H1 (cell line): ENCODE data around the gene NBAS. TPM values are rescaled to one million over a fixed set of nuclear protein-coding genes. Genes with fewer than 3 reads are reported as not detected.

ENCODE experiments used
- CTCF ChIA-PET: fragments of 300-600 bp; sonication (Branson Sonifier 250); formaldehyde crosslinking; loops from one replicate; lab custom pipeline; 2021; ENCODE audit not compliant: partially characterized antibody; lab: Charles Lee
- POLR2A ChIA-PET: fragments of 300-600 bp; sonication (Branson Sonifier 250); formaldehyde crosslinking; loops from one replicate; lab custom pipeline; 2021; ENCODE audit warnings: inconsistent platforms; ENCODE audit not compliant: partially characterized antibody; lab: Charles Lee
- DNase-seq, 2 experiments: peaks; one replicate each; pipeline versions ENCODE4 v3.0.0 to v3.0.0-alpha.2; 2010 to 2022; ENCODE audit warnings: low spot score in 2 of 2, low read depth in 1 of 2, mixed read lengths in 1 of 2
- FAIRE-seq: peaks from 2 replicates; lab custom pipeline; 2011; peaks lifted over from hg19 to GRCh38; lab: Jason Lieb, UNC
- H2AFZ ChIP-seq: 2 replicates; pipeline ENCODE4 v1.8.1; 2012; ENCODE audit warnings: low read length, inconsistent platforms
- H2AK5ac ChIP-seq: 2 replicates; pipeline ENCODE4 v1.6.1; 2013; ENCODE audit warnings: low read depth, low read length
- H2BK120ac ChIP-seq: replicated peaks from 2 replicates; pipeline ENCODE3; 2013; ENCODE audit warnings: low read depth, low read length, inconsistent platforms
- H2BK12ac ChIP-seq: 2 replicates; pipeline ENCODE4 v1.6.1; 2013; ENCODE audit warnings: low read depth, low read length
- H2BK15ac ChIP-seq: 2 replicates; pipeline ENCODE4 v1.6.1; 2013; ENCODE audit warnings: low read length
- H2BK20ac ChIP-seq: 2 replicates; pipeline ENCODE4 v1.6.1; 2013; ENCODE audit warnings: low read length
- H2BK5ac ChIP-seq: 2 replicates; pipeline ENCODE4 v1.6.1; 2013; ENCODE audit warnings: low read depth, low read length
- H3K14ac ChIP-seq: 2 replicates; pipeline ENCODE4 v1.6.1; 2013; ENCODE audit warnings: inconsistent platforms; ENCODE audit not compliant: insufficient read length
- H3K18ac ChIP-seq: 2 replicates; pipeline ENCODE4 v1.6.1; 2013; ENCODE audit warnings: low read length; ENCODE audit errors: extremely low read depth
- H3K23ac ChIP-seq: 2 replicates; pipeline ENCODE4 v1.6.1; 2013; ENCODE audit warnings: inconsistent platforms; ENCODE audit not compliant: insufficient read length
- H3K23me2 ChIP-seq: 2 replicates; pipeline ENCODE4 v1.6.1; 2013; ENCODE audit warnings: low read depth, low read length
- H3K27ac ChIP-seq: 2 replicates; pipeline ENCODE4 v1.6.1; 2011; ENCODE audit warnings: low read depth, low read length, inconsistent platforms
- H3K27me3 ChIP-seq, 4 experiments: replicated peaks in 1 of 4; 1 replicate in 1 of 4; 2 replicates in 3 of 4; pipeline versions ENCODE4 v1.6.1 to v1.8.1; 2011 to 2013; ENCODE audit warnings: low read length in 3 of 4, mild to moderate bottlenecking in 3 of 4, inconsistent platforms in 2 of 4, mixed read lengths in 2 of 4, moderate library complexity in 1 of 4; ENCODE audit not compliant: control insufficient read depth in 3 of 4, insufficient read depth in 3 of 4; ENCODE audit errors: extremely low read depth in 1 of 4
- H3K36me3 ChIP-seq, 4 experiments: 2 replicates each; pipeline versions ENCODE4 v1.6.1 to v1.8.1; 2011 to 2013; ENCODE audit warnings: mild to moderate bottlenecking in 4 of 4, low read length in 3 of 4, moderate library complexity in 2 of 4, control low read depth in 1 of 4, inconsistent platforms in 1 of 4; ENCODE audit not compliant: insufficient read depth in 4 of 4, control insufficient read depth in 2 of 4
- H3K4ac ChIP-seq: replicated peaks from 2 replicates; pipeline ENCODE3; 2013; ENCODE audit warnings: low read length, low read depth, mixed read lengths, inconsistent platforms; ENCODE audit not compliant: insufficient read length
- H3K4me1 ChIP-seq, 4 experiments: replicated peaks in 1 of 4; 1 replicate in 1 of 4; 2 replicates in 3 of 4; pipeline versions ENCODE4 v1.6.1 to v1.8.1; 2011 to 2013; ENCODE audit warnings: low read length in 3 of 4, inconsistent platforms in 2 of 4, mixed read lengths in 1 of 4; ENCODE audit not compliant: insufficient read depth in 4 of 4, control insufficient read depth in 3 of 4
- H3K4me2 ChIP-seq, 2 experiments: 2 replicates each; pipeline versions ENCODE4 v1.6.1 to v1.8.1; 2011 to 2013; ENCODE audit warnings: low read depth in 2 of 2, low read length in 2 of 2, control low read depth in 1 of 2, inconsistent platforms in 1 of 2, mild to moderate bottlenecking in 1 of 2; ENCODE audit not compliant: insufficient read depth in 1 of 2
- H3K4me3 ChIP-seq, 4 experiments: fragments of 200-600, 300-600 bp in 1 of 4; sonication (generic), shearing (Covaris generic), sonication (Bioruptor Twin) in 1 of 4; 2 replicates each; pipeline versions ENCODE4 v1.5.1 to v1.8.1; 2011 to 2016; ENCODE audit warnings: low read length in 4 of 4, low read depth in 3 of 4, control low read depth in 2 of 4, inconsistent platforms in 2 of 4, mild to moderate bottlenecking in 2 of 4, mixed read lengths in 1 of 4, moderate library complexity in 1 of 4; ENCODE audit not compliant: insufficient read depth in 2 of 4; ENCODE audit errors: extremely low read depth in 1 of 4
- H3K56ac ChIP-seq: replicated peaks from 2 replicates; pipeline ENCODE3; 2013; ENCODE audit warnings: low read depth, mild to moderate bottlenecking, mixed read lengths, low read length, inconsistent platforms; ENCODE audit not compliant: insufficient read length
- H3K79me1 ChIP-seq: 2 replicates; pipeline ENCODE4 v1.6.1; 2013; ENCODE audit warnings: low read depth, low read length, control low read depth
- H3K79me2 ChIP-seq, 2 experiments: 2 replicates each; pipeline versions ENCODE4 v1.6.1 to v1.8.1; 2012 to 2013; ENCODE audit warnings: low read length in 2 of 2, mild to moderate bottlenecking in 2 of 2, inconsistent platforms in 1 of 2; ENCODE audit not compliant: insufficient read depth in 2 of 2, control insufficient read depth in 1 of 2
- H3K9ac ChIP-seq, 4 experiments: replicated peaks in 1 of 4; 1 replicate in 1 of 4; 2 replicates in 3 of 4; pipeline versions ENCODE4 v1.6.1 to v1.8.1; 2011 to 2013; ENCODE audit warnings: low read depth in 3 of 4, low read length in 3 of 4, control low read depth in 2 of 4, mild to moderate bottlenecking in 2 of 4, moderate library complexity in 2 of 4, inconsistent platforms in 1 of 4; ENCODE audit errors: extremely low read depth in 1 of 4
- H3K9me3 ChIP-seq, 2 experiments: 2 replicates each; pipeline versions ENCODE4 v1.6.1 to v1.8.1; 2012 to 2013; ENCODE audit warnings: mild to moderate bottlenecking in 2 of 2, moderate library complexity in 2 of 2, control low read depth in 1 of 2, inconsistent platforms in 1 of 2, low read depth in 1 of 2, low read length in 1 of 2, mixed read lengths in 1 of 2; ENCODE audit not compliant: insufficient read depth in 2 of 2
- H4K20me1 ChIP-seq, 2 experiments: replicated peaks in 1 of 2; 2 replicates each; pipeline versions ENCODE3 to v1.8.1; 2011 to 2013; ENCODE audit warnings: inconsistent platforms in 2 of 2, low read length in 2 of 2, mild to moderate bottlenecking in 1 of 2; ENCODE audit not compliant: insufficient read depth in 2 of 2, control insufficient read depth in 1 of 2
- H4K5ac ChIP-seq: 2 replicates; pipeline ENCODE4 v1.6.1; 2013; ENCODE audit warnings: low read length, low read depth, mixed read lengths, inconsistent platforms; ENCODE audit not compliant: insufficient read length
- H4K8ac ChIP-seq: 2 replicates; pipeline ENCODE4 v1.8.0; 2013; ENCODE audit warnings: mild to moderate bottlenecking, moderate library complexity, low read length, inconsistent platforms; ENCODE audit not compliant: insufficient read depth; ENCODE audit errors: extremely low read depth
- H4K91ac ChIP-seq: replicated peaks from 2 replicates; pipeline ENCODE3; 2013; ENCODE audit warnings: low read length, mixed read lengths, inconsistent platforms; ENCODE audit not compliant: insufficient read length
- CHD2 ChIP-seq: IDR thresholded peaks from 2 replicates; pipeline ENCODE4 v1.6.1; 2012; ENCODE audit warnings: low read length, improper control_type of control experiment
- EP300 ChIP-seq, 2 experiments: IDR thresholded peaks; 1 replicate in 1 of 2; 2 replicates in 1 of 2; pipeline ENCODE4 v1.6.1; 2011 to 2012; ENCODE audit warnings: low read depth in 2 of 2, low read length in 2 of 2, mild to moderate bottlenecking in 2 of 2, borderline replicate concordance in 1 of 2, inconsistent platforms in 1 of 2, moderate library complexity in 1 of 2
- HDAC2 ChIP-seq, 2 experiments: fragments of 300-600 bp in 1 of 2; sonication (generic) in 1 of 2; IDR thresholded peaks; 2 replicates each; pipeline ENCODE4 v1.6.1; 2011 to 2012; ENCODE audit warnings: low read depth in 2 of 2, low read length in 2 of 2, mild to moderate bottlenecking in 2 of 2, moderate library complexity in 2 of 2, borderline replicate concordance in 1 of 2, inconsistent platforms in 1 of 2
- HDAC6 ChIP-seq: IDR thresholded peaks from one replicate; pipeline ENCODE4 v1.7.1; 2012; ENCODE audit warnings: low read depth, mild to moderate bottlenecking, inconsistent platforms, low read length, moderate library complexity
- MAFK ChIP-seq: IDR thresholded peaks from 2 replicates; pipeline ENCODE4 v1.6.1; 2012; ENCODE audit warnings: low read depth, mild to moderate bottlenecking, improper control_type of control experiment, low read length
- NANOG ChIP-seq: IDR thresholded peaks from 2 replicates; pipeline ENCODE4 v1.6.1; 2011; ENCODE audit warnings: low read length, low read depth, mild to moderate bottlenecking, inconsistent platforms; ENCODE audit not compliant: insufficient read depth, poor library complexity, severe bottlenecking
- POLR2A ChIP-seq, 2 experiments: IDR thresholded peaks; 1 replicate in 1 of 2; 2 replicates in 1 of 2; pipeline ENCODE4 v1.6.1; 2011; ENCODE audit warnings: low read depth in 2 of 2, low read length in 2 of 2, mild to moderate bottlenecking in 2 of 2; ENCODE audit errors: control extremely low read depth in 1 of 2
- POLR2AphosphoS5 ChIP-seq: IDR thresholded peaks from 2 replicates; pipeline ENCODE4 v1.6.1; 2011; ENCODE audit warnings: low read depth, low read length
- RAD21 ChIP-seq, 2 experiments: IDR thresholded peaks in 1 of 2; conservative IDR thresholded peaks in 1 of 2; 2 replicates each; pipeline ENCODE4 v1.6.1; 2011; ENCODE audit warnings: low read depth in 2 of 2, low read length in 2 of 2, improper control_type of control experiment in 1 of 2, inconsistent platforms in 1 of 2, mild to moderate bottlenecking in 1 of 2, moderate library complexity in 1 of 2
- SRF ChIP-seq: IDR thresholded peaks from 2 replicates; pipeline ENCODE4 v1.6.1; 2011; ENCODE audit warnings: mild to moderate bottlenecking, low read depth, low read length, moderate library complexity
- TAF1 ChIP-seq: IDR thresholded peaks from 2 replicates; pipeline ENCODE4 v1.6.1; 2011; ENCODE audit warnings: mild to moderate bottlenecking, low read depth, low read length
- TAF7 ChIP-seq: optimal IDR thresholded peaks from 2 replicates; pipeline ENCODE3; 2011; ENCODE audit warnings: low read depth, mild to moderate bottlenecking, inconsistent platforms, low read length, moderate library complexity, borderline replicate concordance
- TCF12 ChIP-seq: IDR thresholded peaks from 2 replicates; pipeline ENCODE4 v1.6.1; 2011; ENCODE audit warnings: low read depth, mild to moderate bottlenecking, low read length
- YY1 ChIP-seq: IDR thresholded peaks from 2 replicates; pipeline ENCODE4 v1.6.1; 2011; ENCODE audit warnings: low read depth, mild to moderate bottlenecking, low read length
- WGBS, 2 experiments: shearing (Covaris generic) in 1 of 2; methylation state at CpG; one replicate each; pipeline versions ENCODE4 v1.1.6 to v1.1.7; 2013 to 2015; ENCODE audit warnings: low lambda C conversion rate in 2 of 2, mixed read lengths in 2 of 2, inconsistent platforms in 1 of 2, low coverage in 1 of 2, missing lambda C conversion rate in 1 of 2; ENCODE audit not compliant: insufficient replicate concordance in 2 of 2, insufficient coverage in 1 of 2, insufficient read length in 1 of 2; ENCODE audit errors: extremely low coverage in 1 of 2, missing lambda C conversion rate in 1 of 2; 5-methylcytosine and 5-hydroxymethylcytosine counted together
- polyA plus RNA-seq, 7 experiments: library from polyadenylated mRNA; depleted of rRNA in 3 of 7; stranded (reverse) in 5 of 7; unstranded in 2 of 7; fragments of >200 nt in 5 of 7; fragments of 200-250 nt in 2 of 7; gene quantifications; 1 replicate in 5 of 7; 2 replicates in 1 of 7; 4 replicates in 1 of 7; pipeline versions ENCODE4 v1.2.1 to v1.2.3, GENCODE V29; 2011 to 2013; ENCODE audit warnings: missing spikeins in 2 of 7, mixed read lengths in 2 of 7
- total RNA-seq: library from RNA; stranded (reverse); fragmentation: NEBNext Ultra II Directional; extraction: Animal tissue kit (Norgen Biotek cat#: 25700); gene quantifications from 2 replicates; pipeline ENCODE4 v1.2.1, GENCODE V29; 2021

NBAS gene
- total and polyA plus RNA-seq, 2 of the 8 experiments (the other 6 are each of a cell fraction or from before 2014, with no cell fraction given) = 19.6 to 34.8 TPM

DNA sequence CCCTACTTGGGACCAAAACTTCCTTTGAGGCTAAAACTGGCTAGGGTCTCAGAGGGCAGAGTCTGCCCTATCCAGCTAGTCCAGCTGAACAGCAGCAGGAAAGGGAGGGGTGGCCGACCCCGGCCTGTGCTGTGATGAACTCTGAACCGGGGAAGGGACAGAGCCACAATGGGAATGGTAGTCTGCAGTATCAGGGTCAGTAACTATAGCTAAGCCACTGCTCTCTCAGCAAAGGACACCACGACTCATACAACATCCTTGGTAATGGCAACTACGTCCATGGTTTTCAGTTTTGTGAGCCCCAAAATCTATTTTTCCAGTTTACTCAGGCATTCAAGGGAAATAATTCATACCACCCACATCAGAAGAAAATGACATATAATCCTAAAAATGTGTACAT, 75.2 kb downstream of the NBAS start:
- Histone ChIP-seq H4K20me1 (no peaks in the 10 kb centered on the region), H3K4me1 (no peaks in the 10 kb centered on the region), H3K27me3 (no peaks in the 10 kb centered on the region), H2BK12ac (no peak overlapping the region), H3K4me2 (no peak overlapping the region), H3K79me1 (no peaks in the 10 kb centered on the region), H3K56ac (no peak overlapping the region), H3K23me2 (no peaks in the 10 kb centered on the region), H3K4me3 (no peak overlapping the region), H2BK5ac (no peak overlapping the region), H4K8ac (no peak overlapping the region), H2AK5ac (no peak overlapping the region), H2AFZ (no peak overlapping the region), H4K5ac (no peak overlapping the region), H3K23ac (no peak overlapping the region), H3K9me3 (no peaks in the 10 kb centered on the region), H3K79me2 (no peaks in the 10 kb centered on the region), H3K36me3 (peaks cover 0 to 2% (median 0%) of the 10 kb centered on the region in 4 experiments; a peak in 2 of 8 replicates), H3K14ac (no peak overlapping the region), H3K27ac (no peak overlapping the region), H2BK120ac (no peak overlapping the region), H3K9ac (no peak overlapping the region), H3K18ac (no peak overlapping the region), H2BK20ac (no peak overlapping the region), H3K4ac (no peak overlapping the region), H4K91ac (no peak overlapping the region), H2BK15ac (no peak overlapping the region)
- TF ChIP-seq TAF7 (no peak), MAFK (no peak), RAD21 (IDR thresholded peaks at IDR 0.05 in 1 of 2, conservative IDR thresholded peaks at IDR 0.05 in 1 of 2; ENCODE audit: low read depth in 2 of 2, low read length in 2 of 2) (no peak), YY1 (no peak), HDAC6 (no peak), POLR2A (IDR thresholded peaks at IDR 0.05; ENCODE audit: control extremely low read depth in 1 of 2, low read depth in 2 of 2, low read length in 2 of 2) (no peak), TCF12 (no peak), SRF (no peak), EP300 (IDR thresholded peaks at IDR 0.05; ENCODE audit: borderline replicate concordance in 1 of 2, low read depth in 2 of 2, low read length in 2 of 2) (no peak), CHD2 (no peak), HDAC2 (IDR thresholded peaks at IDR 0.05; ENCODE audit: borderline replicate concordance in 1 of 2, low read depth in 2 of 2, low read length in 2 of 2) (no peak), NANOG (no peak), POLR2AphosphoS5 (no peak), TAF1 (no peak)
- no peak for DNase-seq
- CTCF ChIA-PET = interaction anchor here (1.3 to 2.4 kb wide), 3 partner anchors 14 to 91 kb away, joined by 5 to 7 read pairs (median 6); no protein-coding TSS in a partner anchor
- WGBS, 2 experiments = 92% methylated on average over 5 of the region's 5 CpGs; no CpG with 5 or more reads in 1 of the 2 experiments
- POLR2A ChIA-PET = no interaction called here
- no peak for FAIRE-seq
